ENCODE measurements around the gene MBD4.

DNA sequence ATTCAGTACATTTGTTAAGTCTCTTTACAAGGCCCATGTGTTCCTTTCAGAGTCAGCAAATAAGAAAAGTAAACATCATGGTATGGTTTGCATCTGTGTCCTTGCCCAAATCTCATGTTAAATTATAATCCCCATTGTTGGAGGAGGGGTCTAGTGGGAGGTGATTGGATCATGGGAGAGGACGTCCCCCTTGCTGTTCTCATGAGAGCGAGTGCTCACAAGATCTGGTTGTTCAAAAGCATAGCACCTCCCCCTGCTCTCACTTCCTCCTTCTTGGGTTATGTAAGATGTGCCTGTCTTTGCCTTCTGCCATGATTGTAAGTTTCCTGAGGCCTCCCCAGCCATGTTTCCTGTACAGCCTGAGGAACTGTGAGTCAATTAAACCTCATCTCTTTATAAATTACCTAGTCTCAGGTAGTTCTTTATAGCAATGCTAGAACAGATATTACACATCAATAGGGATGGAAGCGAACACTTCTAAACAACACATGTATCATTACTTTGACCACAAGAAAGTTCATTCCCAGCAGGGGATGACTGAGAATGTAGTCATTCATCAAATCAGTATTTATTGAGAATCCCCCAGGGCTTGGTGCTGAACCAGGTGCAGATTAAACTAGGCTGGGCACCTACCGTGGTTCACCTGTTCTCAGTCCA, 15.4 kb downstream of the MBD4 start:
- TF ChIP-seq, protein P1, sequence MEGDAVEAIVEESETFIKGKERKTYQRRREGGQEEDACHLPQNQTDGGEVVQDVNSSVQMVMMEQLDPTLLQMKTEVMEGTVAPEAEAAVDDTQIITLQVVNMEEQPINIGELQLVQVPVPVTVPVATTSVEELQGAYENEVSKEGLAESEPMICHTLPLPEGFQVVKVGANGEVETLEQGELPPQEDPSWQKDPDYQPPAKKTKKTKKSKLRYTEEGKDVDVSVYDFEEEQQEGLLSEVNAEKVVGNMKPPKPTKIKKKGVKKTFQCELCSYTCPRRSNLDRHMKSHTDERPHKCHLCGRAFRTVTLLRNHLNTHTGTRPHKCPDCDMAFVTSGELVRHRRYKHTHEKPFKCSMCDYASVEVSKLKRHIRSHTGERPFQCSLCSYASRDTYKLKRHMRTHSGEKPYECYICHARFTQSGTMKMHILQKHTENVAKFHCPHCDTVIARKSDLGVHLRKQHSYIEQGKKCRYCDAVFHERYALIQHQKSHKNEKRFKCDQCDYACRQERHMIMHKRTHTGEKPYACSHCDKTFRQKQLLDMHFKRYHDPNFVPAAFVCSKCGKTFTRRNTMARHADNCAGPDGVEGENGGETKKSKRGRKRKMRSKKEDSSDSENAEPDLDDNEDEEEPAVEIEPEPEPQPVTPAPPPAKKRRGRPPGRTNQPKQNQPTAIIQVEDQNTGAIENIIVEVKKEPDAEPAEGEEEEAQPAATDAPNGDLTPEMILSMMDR (IDR thresholded peaks at IDR 0.05): no peak
- TF ChIP-seq POLR2A (IDR thresholded peaks at IDR 0.05) (no peak), EP300 (IDR thresholded peaks at IDR 0.05; ENCODE audit: low read depth) (no peak), POLR2AphosphoS5 (IDR thresholded peaks at IDR 0.05) (no peak)
